ENCODE results near the gene TPD52L2.
"Not testable (repeated sequence)": the region's sequence is repeated elsewhere in the genome, so short reads cannot be mapped to it uniquely, and the experiment has no call there.

Gene TPD52L2

GRCh38 chr20:63878899-63879663 is 14.0 kb downstream of the TPD52L2 start:
- no peak for DNase-seq (ENCODE audit: low read depth in 2 of 2)

GRCh38 chr20:63880901-63881300 is 15.8 kb downstream of the TPD52L2 start:
- DNase-seq (ENCODE audit: low read depth in 2 of 2) = not testable (repeated sequence)

- no peak for DNase-seq (ENCODE audit: low read depth in 2 of 2)
Observed at GRCh38 chr20:63881451-63882226, 16.6 kb downstream of the TPD52L2 start.

GRCh38 chr20:63882257-63883200 is 17.5 kb downstream of the TPD52L2 start:
- no peak for DNase-seq (ENCODE audit: low read depth in 2 of 2)

- no peak for DNase-seq (ENCODE audit: low read depth in 2 of 2)
Observed at GRCh38 chr20:63883201-63883593, 18.1 kb downstream of the TPD52L2 start.

DNA sequence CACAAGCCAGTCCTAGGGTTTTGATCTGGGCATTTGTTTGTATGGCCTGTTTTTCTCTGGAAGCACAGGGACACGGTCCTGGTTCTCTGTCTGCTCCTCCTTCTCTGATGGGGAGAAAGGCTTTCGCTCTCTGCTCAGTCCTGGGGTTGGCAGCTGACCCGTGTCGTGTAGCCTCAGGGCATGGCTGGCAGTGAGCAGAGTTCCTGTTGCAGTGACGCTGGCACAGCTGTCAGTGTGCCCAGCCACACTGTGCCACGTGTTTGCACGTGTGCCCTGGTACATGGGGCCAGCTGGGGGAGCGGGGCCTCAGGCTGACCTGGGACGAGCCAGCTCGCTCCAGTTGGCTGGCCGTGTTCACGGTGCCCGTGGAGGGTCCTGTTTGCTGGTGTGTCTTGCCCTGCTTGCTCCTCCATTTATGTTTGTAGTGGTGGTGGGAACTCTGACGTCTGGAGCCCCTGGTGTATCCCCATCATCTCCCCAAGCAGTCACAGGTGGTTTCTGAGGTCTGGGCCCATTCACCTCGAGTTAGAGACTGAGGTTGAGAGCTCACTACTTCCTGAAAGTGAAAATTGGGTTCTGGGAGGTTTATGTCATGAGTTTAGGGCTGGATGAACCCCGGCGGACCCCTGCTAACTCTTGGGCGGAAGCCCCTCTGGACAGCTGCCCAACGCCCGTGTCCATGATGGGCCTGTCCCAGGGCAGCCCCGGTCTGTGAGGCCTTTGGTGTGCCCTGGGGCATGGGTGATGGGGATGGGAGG is 19.6 kb downstream of the TPD52L2 start:
- DNase-seq (ENCODE audit: low read depth in 2 of 2) = no peak

- no peak for DNase-seq (ENCODE audit: low read depth in 2 of 2)
Observed at GRCh38 chr20:63885264-63886053, 20.4 kb downstream of the TPD52L2 start.

GRCh38 chr20:63886054-63886419 is 21.0 kb downstream of the TPD52L2 start:
- no peak for DNase-seq (ENCODE audit: low read depth in 2 of 2)

- no peak for DNase-seq (ENCODE audit: low read depth in 2 of 2)
Observed at GRCh38 chr20:63886921-63887320, 21.9 kb downstream of the TPD52L2 start.

DNA sequence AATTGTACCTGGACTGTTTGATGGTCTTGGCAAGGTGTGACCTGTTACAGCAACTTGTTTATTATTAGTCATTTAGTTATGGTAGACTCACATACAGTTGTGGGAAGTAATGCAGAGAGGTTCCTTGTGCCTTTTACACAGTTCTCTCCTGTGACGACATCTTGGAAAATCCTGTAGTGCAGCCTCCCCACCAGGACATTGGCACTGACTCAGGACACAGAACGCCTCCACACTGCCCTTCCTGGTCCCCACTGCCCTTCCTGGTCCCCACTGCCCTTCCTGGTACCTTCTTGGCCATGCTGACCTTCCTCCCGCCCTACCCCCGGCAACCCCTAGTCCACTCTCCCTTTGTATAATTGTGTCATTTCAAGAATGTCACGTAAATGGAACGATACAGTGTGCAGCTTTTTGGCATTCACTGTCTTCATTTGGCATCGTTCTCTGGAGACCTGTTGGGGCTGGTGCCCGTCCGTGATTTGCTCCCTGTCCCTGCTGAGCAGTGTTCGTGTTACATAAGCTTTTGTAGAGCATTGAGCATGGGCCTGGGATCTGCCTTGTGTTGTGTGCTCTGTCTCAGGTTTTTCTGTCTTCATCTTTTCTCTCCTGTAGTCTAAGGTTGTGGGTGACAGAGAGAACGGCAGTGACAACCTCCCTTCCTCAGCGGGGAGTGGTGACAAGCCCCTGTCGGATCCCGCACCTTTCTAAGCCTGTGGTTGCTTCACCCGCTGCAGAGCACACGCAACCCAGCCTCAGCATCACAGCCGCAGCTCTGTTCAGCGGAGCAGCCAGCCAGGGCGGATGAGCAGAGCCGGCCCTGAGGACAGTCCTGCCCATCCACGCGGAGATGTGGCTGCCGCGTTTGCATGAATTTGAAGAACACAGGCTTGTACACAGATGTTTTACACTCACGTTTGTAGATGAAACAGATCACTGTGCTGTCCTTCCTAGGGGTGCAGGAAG is 24.5 kb downstream of the TPD52L2 start:
- DNase-seq (ENCODE audit: low read depth in 2 of 2) = no peak

DNA sequence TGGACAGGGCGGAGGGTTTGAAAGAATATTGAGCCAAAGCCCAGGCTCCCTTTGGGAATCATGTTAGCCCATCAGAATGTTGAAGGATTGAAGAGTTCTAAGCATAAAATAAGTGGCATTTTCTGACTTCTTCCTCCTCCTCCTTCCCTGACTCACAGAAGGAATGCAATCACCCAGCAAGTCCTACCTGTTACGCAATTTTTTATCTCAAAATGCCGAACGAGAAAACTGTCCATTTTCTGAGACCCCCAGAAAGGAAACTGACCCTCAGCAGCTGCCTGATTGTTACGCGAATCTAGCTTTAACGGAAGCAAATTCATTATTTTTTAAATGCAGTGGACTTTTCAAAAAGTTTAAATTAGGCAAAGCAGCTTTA is 25.1 kb downstream of the TPD52L2 start:
- no peak for DNase-seq (ENCODE audit: low read depth in 2 of 2)

DNA sequence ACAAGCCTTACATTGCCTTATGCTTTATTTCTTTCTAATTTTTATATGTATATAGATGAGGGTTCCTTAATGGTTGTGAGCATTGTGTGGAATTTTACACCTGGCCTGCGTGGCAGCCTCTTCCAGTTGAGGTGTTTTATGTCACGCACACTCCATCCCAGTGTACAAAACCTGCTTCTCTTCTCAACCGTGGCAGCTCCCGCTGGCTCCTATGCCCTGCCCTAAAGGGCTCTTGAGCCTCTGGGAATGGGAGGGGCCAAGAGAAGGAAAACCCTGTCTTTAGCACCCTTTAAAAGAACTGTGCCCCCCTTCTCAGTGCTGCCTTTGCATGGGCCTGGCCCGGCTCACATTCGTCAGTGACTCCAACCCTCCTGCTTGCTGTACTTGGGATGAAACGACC is 25.5 kb downstream of the TPD52L2 start:
- no peak for DNase-seq (ENCODE audit: low read depth in 2 of 2)

GRCh38 chr20:63891061-63892002 is 26.3 kb downstream of the TPD52L2 start:
- DNase-seq (ENCODE audit: low read depth in 2 of 2) = no peak

GRCh38 chr20:63892402-63892801 is 27.3 kb downstream of the TPD52L2 start:
- no peak for DNase-seq (ENCODE audit: low read depth in 2 of 2)

GRCh38 chr20:63893999-63894357 is 28.9 kb downstream of the TPD52L2 start:
- DNase-seq (ENCODE audit: low read depth in 2 of 2) = no peak

- peak; percentile 92 for DNase-seq (ENCODE audit: low read depth in 2 of 2)
Observed at GRCh38 chr20:63894358-63895201, 29.5 kb downstream of the TPD52L2 start, which contains the start of gene DNAJC5. TSS of gene DNAJC5 (plus strand) at chr20:63895126. CDS start at chr20:63928346, 33,220 bp downstream.

- DNase-seq (ENCODE audit: low read depth in 2 of 2) = no peak
Observed at GRCh38 chr20:63895202-63895951, 30.3 kb downstream of the TPD52L2 start.
